Superior temporal gyrus (tissue), 1 donor: Measurements from ENCODE around the gene FBXL15.

Source experiments
- DNase-seq: peaks from one replicate; pipeline ENCODE4 v3.0.0-alpha.2; 2016; ENCODE audit errors: extremely low spot score

Gene FBXL15

DNA sequence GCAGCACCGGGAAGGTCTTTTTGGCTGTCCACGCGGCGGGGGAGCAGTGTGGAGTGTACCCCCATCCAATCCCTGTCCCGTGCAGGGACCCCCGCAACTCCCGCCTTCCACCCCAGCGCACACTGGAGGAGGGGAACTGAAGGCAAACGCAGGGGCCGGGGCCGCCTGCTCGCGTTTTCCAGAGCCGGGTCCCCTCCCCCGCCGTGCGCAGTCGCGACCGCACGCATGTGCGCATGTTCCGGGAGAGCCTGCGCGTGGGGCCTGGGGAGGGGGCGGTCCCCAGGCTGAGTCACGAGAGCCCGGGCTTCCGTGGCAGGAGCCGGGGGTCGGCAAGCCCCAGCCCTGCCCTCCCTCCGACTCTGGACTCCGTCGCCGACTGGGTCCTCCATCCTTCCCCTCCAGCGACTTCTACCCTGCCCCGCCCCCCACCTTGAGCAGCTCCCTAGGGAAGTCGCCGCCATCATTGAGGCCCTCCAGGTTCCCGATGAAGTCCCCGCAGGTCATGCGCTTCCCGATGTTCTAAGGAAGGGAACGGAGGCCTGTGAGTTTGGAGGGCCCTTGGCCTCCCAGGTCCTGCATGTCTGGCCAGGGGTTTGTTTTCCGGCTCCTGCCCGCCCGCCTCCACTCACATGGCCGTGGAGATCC is 10.1 kb upstream of the FBXL15 start:
- peak; percentile 28 for DNase-seq

DNA sequence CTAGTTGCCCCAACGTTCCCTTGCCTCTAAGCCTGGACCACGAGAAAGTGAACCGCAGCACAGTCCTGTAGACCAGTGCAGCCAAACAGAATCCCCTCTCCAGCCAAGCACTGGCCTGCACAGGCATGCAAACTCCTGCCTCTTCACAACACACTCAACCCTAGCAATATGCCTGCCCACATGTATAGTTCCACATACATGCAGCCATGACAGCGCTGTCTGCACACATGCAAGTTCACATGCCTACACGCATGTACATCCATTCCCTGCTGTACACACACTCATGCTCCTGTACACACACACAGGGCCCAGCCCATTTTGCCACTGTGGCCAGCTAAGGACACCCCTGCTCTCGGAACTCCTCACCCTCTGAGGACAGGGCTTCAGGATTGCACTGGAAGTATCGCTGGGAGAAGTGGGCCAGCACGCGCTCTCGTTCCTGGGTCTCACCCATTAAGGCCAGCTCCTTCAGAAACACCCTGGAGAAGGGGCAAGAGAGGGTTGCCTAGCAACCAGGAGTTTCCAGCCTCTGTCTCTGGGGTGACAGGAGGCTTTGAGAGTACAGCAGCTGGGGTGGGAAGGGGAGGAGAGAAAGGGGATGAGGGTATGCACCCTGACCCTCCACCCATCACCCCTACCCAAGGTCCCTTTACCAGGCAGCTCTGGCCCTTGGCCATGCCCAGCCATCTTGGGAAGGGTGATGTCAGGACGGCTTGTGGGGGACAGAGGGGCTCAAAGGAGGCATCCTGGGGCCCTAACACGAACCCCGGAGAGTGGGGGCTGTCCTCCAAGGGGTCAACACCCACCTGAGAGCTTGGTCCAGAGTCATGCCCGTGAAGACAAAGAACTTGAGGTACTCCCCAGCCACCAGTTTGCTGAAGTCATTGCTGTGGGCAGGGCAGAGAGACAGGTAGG is 9.0 kb upstream of the FBXL15 start:
- no peak for DNase-seq

- no peak for DNase-seq
Observed at GRCh38 chr10:102412293-102412692, 8.3 kb upstream of the FBXL15 start.

GRCh38 chr10:102413053-102413705 is 7.5 kb upstream of the FBXL15 start:
- no peak for DNase-seq

- no peak for DNase-seq
Observed at GRCh38 chr10:102413806-102414561, 6.7 kb upstream of the FBXL15 start.

DNA sequence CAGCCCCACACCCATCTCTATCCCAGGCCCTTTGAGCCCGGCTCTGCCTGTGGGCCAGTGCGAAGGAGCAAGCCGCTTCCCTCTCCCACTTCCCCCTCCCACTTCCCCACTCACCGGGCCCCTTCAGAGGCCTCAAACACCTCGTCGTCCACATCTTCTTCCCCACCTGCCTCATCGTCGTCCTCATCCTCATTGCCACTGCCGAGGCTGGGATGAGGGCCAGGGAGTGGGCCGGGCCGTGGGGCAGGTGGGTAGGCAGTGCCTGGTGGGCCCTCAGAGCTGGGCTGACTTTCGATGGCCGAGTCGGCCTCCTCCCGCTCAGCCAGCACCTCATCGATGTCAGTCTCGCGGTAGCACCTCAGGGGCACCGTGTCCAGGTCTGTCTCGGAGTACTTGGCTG is 5.9 kb upstream of the FBXL15 start:
- no peak for DNase-seq

GRCh38 chr10:102416283-102416682 is 4.4 kb upstream of the FBXL15 start:
- no peak for DNase-seq

- DNase-seq, result no peak
Observed at GRCh38 chr10:102416695-102417094, 3.9 kb upstream of the FBXL15 start.

DNA sequence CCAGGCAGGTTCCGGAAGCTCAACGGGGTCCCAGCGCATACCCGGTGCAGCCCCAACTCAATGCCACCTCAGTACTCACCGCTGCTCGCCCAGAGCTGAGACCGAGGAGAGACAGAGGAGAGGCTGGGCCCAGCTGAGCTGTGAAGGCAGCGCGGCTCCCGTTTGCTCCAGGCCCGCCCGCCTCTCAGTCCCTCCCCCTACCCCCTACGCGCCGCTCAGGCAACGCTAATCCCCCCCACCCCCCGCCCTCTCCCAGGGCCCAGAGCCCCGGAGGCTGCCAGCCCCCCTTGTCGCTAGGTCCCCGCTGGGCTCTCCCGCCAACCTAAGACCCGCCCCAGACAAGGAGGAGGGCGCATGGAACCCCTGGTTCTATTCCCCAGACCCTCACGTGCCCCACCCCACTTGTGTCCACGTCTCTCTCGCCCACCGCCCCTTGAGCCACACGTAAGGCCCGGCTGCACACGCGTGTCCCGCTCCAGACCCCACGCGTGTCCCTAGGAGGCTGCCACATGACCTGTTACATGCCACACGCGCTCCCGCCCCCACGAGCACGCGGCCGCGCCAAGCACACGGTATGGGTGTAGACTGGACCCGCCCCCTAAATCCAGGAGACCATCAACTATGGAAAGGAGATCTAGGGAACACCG is 1.9 kb upstream of the FBXL15 start, which contains the start of gene PSD:
TSS of gene PSD (minus strand) at position 164 of the 647 bp plus-strand sequence. CDS start 1,747 bp downstream, outside the sequence.
- DNase-seq, result no peak

DNA sequence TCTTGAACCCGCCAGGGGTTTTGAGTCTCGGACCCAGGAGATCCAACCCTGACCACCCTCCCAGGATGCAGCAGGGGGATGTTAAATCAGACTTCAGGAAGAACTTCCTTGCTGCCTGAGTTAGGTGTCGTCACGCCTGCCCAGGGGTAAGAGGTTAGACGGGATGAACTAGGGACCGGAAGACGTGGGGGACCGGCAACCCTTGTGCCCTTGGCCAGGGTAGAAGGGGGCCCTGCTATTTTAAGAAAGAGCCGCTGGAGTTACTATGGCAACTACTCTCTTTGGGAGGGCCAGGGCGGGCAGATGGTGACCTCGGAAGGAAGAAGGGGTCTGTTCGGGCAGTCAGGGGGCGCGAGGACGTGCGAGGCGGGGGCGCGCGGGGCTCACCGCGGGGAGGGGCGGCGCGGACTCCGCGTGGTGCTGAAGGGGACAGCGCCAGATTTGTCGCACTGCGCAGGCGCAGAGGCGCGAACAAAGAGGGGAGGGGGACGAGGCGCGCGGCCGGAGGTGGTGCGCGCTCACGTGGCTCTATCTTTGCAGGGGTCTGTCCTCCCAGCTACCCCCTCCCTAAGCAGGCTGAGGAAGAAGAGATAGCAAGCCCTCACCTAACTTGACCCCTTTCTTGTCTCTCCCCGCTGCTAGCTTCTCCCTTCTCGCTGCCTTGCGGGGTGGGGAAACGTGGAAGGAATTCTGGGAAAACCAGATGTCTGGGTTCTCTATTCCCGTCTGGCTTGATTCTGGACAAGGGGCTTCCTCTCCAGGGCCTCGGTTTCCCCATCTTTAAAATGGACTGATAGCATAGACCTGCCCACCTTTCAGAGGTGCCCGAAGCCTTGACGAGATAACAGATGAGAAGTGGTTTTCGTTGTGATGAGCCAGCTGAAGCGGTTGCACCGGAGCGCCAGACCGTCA is 1.1 kb upstream of the FBXL15 start:
- DNase-seq, result peak; percentile 77

- no peak for DNase-seq
Observed at GRCh38 chr10:102420181-102420713, 389 bp upstream of the FBXL15 start.

GRCh38 chr10:102421507-102421756 is 796 bp downstream of the FBXL15 start:
- DNase-seq, result no peak

- no peak for DNase-seq
Observed at GRCh38 chr10:102421757-102422512, 1.3 kb downstream of the FBXL15 start.

DNA sequence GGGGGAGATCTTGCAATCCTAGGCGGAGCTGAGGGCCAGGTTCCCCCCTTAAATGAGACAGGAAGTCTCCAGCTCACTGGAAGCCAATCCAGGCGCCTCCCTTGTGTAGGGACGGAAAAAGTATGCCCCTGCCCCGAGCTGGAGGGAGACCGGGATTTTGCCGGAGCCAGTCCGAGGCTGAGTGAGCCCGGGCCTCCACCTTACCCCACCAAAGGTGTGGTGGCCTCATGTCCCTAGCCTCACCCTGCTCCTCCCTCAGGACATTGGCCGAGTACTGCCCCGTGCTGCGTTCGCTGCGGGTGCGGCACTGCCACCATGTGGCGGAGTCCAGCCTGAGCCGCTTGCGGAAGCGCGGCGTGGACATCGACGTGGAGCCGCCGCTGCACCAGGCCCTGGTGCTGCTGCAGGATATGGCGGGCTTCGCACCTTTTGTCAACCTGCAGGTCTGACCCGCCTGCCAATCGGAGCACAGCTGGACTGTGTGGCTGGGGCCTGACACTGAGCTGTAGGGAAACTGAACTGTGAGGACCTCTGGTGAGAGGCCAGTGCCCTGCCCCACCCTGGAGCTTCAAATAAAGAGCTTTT is 2.0 kb downstream of the FBXL15 start:
- DNase-seq, result peak; percentile 77

DNA sequence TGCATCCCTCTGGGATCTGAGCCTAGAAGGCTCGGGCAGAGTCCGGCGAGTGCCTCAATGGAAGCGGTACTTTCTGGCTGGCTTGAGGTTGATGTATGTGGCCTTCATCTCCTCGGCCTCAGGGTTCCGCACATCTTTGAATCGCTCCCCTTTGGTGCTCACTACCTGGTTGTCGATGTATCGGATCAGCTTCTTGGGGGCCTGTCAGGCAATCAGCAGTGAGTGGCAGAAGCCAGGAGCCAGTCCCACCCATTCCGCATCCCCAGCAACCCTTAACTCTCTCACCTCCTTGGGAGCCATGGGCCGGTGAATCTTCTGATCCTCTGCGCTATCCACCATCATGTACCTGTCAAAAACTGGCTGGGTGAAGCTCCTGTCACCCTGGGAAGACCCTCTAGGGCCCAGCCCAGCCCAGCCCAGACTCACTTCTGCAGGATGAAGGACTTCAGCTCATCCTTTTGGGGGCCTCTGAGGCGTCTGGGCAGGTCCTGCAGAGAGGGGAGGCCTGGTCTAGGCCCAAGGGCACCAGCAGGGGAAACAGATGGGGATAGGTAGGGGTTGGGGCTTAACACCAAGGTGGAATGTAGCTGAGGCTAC is 2.8 kb downstream of the FBXL15 start:
- no peak for DNase-seq

GRCh38 chr10:102424145-102424544 is 3.5 kb downstream of the FBXL15 start:
- DNase-seq, result no peak

DNA sequence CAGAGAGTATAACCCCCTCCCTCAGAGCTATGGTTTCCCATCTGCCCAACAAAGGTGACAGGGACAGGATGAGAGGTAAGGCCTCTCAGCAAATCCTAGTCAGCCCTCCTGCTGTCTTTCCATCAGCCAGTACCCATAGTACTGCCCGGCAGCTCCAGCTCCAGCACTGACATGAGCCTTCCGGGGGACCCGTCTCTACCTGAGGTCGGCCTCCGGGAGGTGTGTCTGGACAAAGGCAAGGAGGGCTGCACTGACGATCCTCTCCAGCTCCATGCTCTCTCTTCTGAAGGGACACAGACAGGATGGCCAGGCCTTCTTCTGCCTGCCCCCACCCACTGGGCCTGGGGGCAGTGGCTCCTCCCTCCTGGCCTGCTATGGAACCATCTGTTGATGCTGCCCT is 4.3 kb downstream of the FBXL15 start:
- DNase-seq, result no peak

DNA sequence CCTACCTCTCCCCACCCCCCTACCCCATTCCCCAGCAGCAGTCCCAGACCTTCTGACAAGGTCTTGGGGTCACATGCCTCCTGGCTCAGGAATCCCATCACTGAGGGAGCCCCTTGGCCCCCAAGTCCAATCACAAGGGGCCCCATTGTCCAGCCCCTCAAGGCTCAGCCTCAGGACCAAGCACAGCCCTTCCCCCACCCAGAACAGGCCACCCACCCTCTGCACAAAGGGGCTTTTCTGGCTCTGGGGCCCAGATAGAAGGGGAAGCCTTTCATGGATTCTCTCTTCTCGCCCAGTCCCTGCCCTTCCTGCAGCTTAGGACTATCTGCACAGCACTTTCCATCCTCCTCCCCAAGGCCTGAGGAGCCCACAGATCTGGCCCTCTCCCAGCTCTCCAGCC is 4.8 kb downstream of the FBXL15 start:
- DNase-seq, result no peak

GRCh38 chr10:102426803-102427287 is 6.2 kb downstream of the FBXL15 start:
- no peak for DNase-seq
